OCI-LY1 (cell line): ENCODE data around the gene TAF6.

ENCODE experiments used
- EZH2 ChIP-seq: fragments of 200-600 bp; sonication (generic), shearing (Covaris generic); IDR thresholded peaks from 2 replicates; pipeline ENCODE4 v1.8.0; 2017; ENCODE audit warnings: borderline replicate concordance, mixed run types, mild to moderate bottlenecking, antibody characterized with exemption, low read length, moderate library complexity, mixed read lengths
- TF ChIP-seq, protein P1 (sequence below): fragments of 200-600 bp; sonication (generic), shearing (Covaris generic); IDR thresholded peaks from 2 replicates; pipeline ENCODE4 v1.5.1; 2017; ENCODE audit warnings: mild to moderate bottlenecking, antibody characterized with exemption, low read length, moderate library complexity, mixed read lengths

DNA sequence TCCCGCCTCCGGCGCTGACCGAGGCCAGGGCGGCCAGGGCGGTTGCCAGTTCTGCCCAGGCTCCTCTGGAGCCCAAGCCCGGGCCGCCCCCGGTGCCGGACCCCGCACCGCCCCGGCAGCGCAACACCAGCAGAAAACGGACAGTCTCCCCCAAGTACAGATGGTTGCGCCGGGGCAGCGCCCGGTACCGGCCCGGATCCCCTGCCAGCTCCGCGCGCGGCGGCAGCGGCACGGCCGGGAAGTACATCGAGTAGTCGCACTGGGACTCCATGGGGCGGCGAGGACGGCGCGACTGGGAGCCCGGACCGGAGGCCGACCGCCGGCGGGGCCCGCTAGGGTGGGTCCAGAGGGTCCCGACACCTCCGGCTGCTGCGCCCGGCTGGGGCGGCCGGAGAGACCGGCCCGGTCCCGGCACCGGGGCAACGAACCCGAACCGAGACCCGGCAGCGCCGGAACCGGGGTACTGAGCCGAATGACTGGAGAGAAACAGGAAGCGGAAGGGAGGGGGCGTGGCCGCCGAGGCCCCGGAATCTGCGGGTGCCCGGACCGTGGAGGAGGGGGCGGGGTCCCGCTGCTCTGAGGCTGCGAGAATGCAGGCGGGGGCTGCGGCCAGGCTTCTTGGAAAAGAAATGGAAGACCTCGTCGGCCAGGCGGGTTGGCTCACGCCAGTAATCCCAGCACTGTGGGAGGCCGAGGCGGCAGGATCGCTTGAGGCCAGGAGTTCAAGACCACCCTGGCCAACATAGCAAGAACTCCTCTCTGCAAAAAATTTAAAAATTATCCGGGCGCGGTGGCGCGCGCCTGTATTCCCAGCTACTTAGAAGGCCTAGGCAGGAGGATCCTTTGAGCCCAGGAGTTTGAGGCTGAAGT, 39.3 kb upstream of the TAF6 start, which contains the start of gene TRAPPC14:
- TF ChIP-seq, protein P1, sequence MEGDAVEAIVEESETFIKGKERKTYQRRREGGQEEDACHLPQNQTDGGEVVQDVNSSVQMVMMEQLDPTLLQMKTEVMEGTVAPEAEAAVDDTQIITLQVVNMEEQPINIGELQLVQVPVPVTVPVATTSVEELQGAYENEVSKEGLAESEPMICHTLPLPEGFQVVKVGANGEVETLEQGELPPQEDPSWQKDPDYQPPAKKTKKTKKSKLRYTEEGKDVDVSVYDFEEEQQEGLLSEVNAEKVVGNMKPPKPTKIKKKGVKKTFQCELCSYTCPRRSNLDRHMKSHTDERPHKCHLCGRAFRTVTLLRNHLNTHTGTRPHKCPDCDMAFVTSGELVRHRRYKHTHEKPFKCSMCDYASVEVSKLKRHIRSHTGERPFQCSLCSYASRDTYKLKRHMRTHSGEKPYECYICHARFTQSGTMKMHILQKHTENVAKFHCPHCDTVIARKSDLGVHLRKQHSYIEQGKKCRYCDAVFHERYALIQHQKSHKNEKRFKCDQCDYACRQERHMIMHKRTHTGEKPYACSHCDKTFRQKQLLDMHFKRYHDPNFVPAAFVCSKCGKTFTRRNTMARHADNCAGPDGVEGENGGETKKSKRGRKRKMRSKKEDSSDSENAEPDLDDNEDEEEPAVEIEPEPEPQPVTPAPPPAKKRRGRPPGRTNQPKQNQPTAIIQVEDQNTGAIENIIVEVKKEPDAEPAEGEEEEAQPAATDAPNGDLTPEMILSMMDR, result no peak
- TF ChIP-seq EZH2, result no peak
